ENCODE results near the gene PSMB7. TPM values are rescaled to one million over a fixed set of nuclear protein-coding genes. Genes with fewer than 3 reads are reported as not detected.

PSMB7 gene
- total and polyA plus RNA-seq, 2 of the 13 experiments (the other 11 are each of a cell fraction or from before 2014, with no cell fraction given), result 259 to 291 TPM

DNA sequence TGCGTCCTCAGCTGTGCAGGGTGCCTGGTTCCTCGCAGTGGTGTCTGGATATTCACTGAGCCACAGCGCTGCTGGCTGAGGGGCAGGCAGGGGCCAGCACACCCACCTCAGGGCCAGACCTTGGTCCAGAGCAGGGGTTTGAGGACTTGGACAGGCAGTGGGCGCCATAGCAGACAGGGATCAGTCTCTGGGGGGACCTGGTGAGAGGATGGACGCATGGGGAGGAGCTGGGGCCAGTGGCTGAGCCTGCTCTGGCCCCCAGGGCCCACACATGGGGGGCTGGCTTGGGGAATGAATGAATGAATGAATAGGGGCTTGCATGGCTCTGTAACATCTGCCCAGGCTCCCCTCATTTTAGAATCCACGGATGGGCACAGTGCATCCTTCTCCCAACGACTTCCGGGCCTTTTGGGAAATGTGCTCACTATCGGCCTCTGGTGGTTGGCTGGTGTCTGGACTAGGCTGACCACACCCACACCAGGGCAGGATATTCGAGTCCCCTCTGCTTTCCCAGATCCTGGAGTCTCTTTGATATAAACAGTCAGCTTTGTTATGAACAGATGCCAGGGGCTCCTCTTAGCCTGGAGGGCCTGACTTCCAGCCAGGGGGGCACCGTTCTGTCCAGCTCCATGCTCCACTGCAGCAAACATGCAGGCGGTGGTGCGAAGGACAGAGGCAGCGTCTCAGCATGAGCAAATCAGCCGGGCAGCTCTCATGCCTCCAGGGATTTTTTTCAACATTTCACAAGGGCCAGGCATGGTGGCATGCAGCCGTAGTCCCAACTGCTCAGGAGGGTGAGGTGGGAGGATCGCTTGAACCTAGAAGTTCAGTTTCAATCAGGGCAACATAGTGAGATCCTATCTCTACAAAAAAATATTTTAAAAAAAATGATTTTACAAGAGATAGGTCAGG, 94.9 kb downstream of the PSMB7 start (continued):
- TF ChIP-seq SOX6 (IDR thresholded peaks at IDR 0.05), result no peak
- TF ChIP-seq SOX6 (CRISPR knock-in tag; IDR thresholded peaks at IDR 0.05), result peak; percentile 14; the same call in 1 of the 2 replicates
- TF ChIP-seq ZNF781 (CRISPR knock-in tag; IDR thresholded peaks at IDR 0.05; ENCODE audit: borderline replicate concordance, not compliant biosample characterization), result no peak
- peak; percentile 93; the same call in 1 of the 2 replicates for TF ChIP-seq KLF12 (CRISPR knock-in tag; IDR thresholded peaks at IDR 0.05; ENCODE audit: borderline replicate concordance)
- TF ChIP-seq, protein P1, sequence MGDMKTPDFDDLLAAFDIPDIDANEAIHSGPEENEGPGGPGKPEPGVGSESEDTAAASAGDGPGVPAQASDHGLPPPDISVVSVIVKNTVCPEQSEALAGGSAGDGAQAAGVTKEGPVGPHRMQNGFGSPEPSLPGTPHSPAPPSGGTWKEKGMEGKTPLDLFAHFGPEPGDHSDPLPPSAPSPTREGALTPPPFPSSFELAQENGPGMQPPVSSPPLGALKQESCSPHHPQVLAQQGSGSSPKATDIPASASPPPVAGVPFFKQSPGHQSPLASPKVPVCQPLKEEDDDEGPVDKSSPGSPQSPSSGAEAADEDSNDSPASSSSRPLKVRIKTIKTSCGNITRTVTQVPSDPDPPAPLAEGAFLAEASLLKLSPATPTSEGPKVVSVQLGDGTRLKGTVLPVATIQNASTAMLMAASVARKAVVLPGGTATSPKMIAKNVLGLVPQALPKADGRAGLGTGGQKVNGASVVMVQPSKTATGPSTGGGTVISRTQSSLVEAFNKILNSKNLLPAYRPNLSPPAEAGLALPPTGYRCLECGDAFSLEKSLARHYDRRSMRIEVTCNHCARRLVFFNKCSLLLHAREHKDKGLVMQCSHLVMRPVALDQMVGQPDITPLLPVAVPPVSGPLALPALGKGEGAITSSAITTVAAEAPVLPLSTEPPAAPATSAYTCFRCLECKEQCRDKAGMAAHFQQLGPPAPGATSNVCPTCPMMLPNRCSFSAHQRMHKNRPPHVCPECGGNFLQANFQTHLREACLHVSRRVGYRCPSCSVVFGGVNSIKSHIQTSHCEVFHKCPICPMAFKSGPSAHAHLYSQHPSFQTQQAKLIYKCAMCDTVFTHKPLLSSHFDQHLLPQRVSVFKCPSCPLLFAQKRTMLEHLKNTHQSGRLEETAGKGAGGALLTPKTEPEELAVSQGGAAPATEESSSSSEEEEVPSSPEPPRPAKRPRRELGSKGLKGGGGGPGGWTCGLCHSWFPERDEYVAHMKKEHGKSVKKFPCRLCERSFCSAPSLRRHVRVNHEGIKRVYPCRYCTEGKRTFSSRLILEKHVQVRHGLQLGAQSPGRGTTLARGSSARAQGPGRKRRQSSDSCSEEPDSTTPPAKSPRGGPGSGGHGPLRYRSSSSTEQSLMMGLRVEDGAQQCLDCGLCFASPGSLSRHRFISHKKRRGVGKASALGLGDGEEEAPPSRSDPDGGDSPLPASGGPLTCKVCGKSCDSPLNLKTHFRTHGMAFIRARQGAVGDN (CRISPR knock-in tag; IDR thresholded peaks at IDR 0.05), result peak; percentile 49
- TF ChIP-seq, protein P2, sequence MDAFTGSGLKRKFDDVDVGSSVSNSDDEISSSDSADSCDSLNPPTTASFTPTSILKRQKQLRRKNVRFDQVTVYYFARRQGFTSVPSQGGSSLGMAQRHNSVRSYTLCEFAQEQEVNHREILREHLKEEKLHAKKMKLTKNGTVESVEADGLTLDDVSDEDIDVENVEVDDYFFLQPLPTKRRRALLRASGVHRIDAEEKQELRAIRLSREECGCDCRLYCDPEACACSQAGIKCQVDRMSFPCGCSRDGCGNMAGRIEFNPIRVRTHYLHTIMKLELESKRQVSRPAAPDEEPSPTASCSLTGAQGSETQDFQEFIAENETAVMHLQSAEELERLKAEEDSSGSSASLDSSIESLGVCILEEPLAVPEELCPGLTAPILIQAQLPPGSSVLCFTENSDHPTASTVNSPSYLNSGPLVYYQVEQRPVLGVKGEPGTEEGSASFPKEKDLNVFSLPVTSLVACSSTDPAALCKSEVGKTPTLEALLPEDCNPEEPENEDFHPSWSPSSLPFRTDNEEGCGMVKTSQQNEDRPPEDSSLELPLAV (CRISPR knock-in tag; conservative IDR thresholded peaks at IDR 0.05; ENCODE audit: low read depth), result no peak
- no peak for TF ChIP-seq PTBP1 (IDR thresholded peaks at IDR 0.05; ENCODE audit: low read depth, low read length, poor library complexity, severe bottlenecking)
- 0 out of 2 replicates have a peak, but pooled peaks have one; percentile 47 for TF ChIP-seq FLYWCH1 (CRISPR knock-in tag; IDR thresholded peaks at IDR 0.05)
- TF ChIP-seq RAD21 (CRISPR knock-in tag; IDR thresholded peaks at IDR 0.05), result peak; percentile 48
- TF ChIP-seq YEATS2 (CRISPR knock-in tag; IDR thresholded peaks at IDR 0.05; ENCODE audit: borderline replicate concordance), result 0 out of 2 replicates have a peak, but pooled peaks have one; percentile 12
- no peak for TF ChIP-seq ZNF678 (CRISPR knock-in tag; IDR thresholded peaks at IDR 0.05)
- TF ChIP-seq THRA (CRISPR knock-in tag; IDR thresholded peaks at IDR 0.05; ENCODE audit: borderline replicate concordance), result no peak
- no peak for TF ChIP-seq TCF7 (IDR thresholded peaks at IDR 0.05; ENCODE audit: low read depth)
- no peak for TF ChIP-seq ZNF652 (CRISPR knock-in tag; IDR thresholded peaks at IDR 0.05; ENCODE audit: borderline replicate concordance, low read depth)
- TF ChIP-seq XRCC5 (optimal IDR thresholded peaks at IDR 0.05; ENCODE audit: low read length), result peak; percentile 47
- TF ChIP-seq SKI (IDR thresholded peaks at IDR 0.05; ENCODE audit: partially characterized antibody), result no peak
- no peak for TF ChIP-seq ZNF740 (CRISPR knock-in tag; IDR thresholded peaks at IDR 0.05)
- TF ChIP-seq ZNF138 (CRISPR knock-in tag; IDR thresholded peaks at IDR 0.05; ENCODE audit: low read depth), result no peak
- TF ChIP-seq ONECUT2 (CRISPR knock-in tag; IDR thresholded peaks at IDR 0.05), result no peak
